SH-SY5Y (cell line): ENCODE results near the gene TPM4.

Experiments used
- GATA2 ChIP-seq: IDR thresholded peaks from 2 replicates; pipeline ENCODE4 v1.6.1; 2011; ENCODE audit warnings: mild to moderate bottlenecking, low read depth, low read length
- GATA3 ChIP-seq: IDR thresholded peaks from 2 replicates; pipeline ENCODE4 v1.6.1; 2011; ENCODE audit warnings: low read depth, mild to moderate bottlenecking, low read length, moderate library complexity

TPM4 gene

DNA sequence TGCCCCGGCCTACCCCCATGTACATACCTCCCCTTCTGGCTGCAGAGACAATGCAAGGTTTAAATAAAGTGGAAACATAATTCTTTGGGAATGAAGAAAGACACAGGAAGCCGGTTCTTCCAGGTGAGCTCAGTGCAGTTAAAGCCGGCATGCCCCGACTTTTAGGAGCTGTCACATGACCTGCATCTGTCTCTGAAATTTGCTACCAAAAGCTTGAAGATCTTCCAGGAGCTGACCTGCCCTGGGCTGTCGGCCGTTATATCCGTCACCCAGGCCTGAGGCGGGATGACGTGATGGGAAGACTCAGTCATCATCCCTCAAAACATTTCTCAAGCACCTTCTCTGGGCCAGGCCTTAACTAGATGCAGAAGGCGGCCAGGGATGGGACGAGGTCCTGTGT is 45.7 kb downstream of the TPM4 start:
- TF ChIP-seq GATA2 (no peak), GATA3 (no peak)

DNA sequence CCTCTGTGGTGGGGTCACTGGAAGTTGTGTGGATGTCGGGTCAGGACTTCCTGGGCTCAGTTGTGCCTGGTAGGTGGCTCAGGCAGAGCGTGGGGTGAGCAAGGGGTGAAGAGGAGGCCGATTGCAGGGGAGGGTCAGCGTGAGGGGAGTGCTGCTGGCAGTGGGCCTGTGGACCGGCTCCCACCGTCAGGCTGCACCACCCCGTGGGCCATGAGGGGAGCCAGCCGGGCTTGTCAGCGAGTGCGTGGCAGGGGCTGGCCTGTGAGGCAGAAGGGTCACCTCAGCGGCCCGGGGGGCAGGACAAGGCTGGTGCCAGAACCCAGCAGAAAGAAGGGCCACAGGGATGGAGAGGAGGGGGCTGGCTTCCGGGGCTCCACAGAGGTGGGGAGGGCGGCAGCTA is 48.7 kb downstream of the TPM4 start:
- TF ChIP-seq GATA2 (no peak), GATA3 (no peak)

DNA sequence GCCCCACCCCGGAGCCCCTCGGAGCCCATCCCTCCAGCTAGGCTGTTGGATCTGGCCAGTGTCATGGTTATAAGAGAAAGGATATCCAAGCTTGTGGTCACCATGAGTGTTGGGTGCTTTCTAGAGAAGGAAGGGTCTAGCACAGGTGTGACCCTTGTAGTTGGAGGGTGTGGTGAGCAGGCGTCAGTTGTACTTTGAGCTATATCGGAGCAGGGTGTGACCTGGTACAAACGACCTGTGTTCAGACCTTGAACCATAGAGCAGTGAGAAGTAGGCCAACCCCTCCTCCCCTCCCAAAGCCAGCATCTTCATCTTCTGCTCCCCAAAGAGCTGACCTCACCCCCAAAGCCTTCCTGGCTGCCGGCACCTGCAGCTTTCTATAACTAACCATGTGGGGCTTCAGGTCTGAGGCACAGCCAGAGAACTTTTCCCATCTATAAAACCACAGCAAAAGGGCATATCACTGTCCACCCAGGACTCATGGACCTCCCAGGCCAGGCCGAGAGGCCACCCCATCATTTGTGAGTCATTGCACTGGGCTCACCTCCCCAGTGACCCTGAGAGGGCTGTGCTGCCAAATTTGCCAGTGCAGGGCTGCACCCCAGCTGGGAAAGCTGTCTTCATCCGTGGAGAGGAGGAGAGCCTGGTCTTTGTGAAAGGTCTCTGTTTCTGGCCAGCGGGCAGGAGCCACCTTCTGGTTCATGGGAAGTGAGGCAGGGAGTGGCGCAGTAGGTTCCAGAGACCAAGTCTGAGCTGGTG is 49.6 kb downstream of the TPM4 start:
- no peak for TF ChIP-seq GATA3
- TF ChIP-seq GATA2 = no peak

DNA sequence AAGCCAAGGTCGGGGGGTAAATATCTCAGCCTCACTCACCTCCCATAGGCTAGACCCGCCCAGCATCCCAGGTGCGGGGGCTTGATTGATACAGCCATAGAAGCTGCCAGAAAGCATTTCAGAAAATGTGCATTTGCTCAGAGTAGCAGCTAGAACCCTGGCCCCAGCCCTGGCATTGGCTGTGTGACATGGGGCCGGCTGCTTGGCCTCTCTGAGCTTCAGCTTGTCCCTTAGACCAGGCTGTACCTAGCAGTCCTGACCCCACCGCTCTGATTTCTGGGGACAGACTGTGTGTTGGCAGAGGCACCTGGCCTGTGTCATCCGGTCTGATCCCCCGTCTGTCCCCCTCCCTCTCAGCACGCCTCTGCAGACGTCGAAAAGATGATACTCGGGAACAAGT is 50.8 kb downstream of the TPM4 start:
- TF ChIP-seq GATA3 = no peak
- no peak for TF ChIP-seq GATA2

DNA sequence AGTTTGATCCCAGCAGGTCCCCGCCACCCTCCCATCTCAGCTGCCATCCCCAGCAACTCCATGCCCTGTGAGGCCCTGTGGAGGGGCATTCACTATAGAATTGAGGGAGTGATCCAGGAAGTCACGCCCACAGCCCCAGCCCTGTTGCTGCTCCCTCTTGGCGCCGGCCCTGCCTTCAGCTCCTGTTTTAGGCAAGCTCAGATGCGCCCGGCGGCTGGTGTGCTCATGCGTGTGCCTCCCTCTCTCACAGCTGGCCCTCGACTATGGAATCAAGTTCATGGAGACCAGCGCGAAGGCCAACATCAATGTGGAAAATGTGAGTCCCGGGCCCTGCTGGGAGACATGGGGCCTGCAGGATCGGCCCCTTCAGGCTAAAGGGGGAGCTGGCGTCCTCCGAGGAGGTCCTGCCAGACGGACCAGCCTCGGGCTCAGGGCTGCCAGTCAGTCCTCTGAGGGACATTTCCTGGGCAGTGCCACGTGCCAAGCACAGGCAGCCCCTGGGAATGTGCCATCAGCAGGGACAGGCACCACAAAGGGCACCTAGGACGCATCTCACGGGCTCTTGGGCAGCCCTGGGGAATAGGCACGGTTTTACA is 51.6 kb downstream of the TPM4 start:
- no peak for TF ChIP-seq GATA3
- TF ChIP-seq GATA2 = no peak

DNA sequence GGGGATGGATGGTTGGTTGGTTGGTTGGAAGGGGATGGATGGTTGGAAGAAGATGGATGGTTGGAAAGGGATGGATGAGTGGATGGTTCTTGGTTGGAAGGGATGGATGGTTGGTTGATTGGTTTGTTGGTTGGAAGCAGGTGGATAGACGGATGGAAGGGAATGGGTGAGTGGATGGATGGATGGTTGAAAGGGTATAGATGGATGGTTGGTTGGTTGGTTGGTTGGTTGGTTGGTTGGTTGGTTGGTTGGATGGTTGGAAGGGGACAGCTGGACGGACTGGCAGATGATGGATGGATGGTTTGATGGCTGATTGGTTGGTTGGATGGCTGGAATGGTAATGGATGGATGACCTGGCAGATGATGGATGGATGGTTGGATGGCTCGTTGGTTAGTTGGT is 55.4 kb downstream of the TPM4 start:
- TF ChIP-seq GATA2 = no peak
- no peak for TF ChIP-seq GATA3

DNA sequence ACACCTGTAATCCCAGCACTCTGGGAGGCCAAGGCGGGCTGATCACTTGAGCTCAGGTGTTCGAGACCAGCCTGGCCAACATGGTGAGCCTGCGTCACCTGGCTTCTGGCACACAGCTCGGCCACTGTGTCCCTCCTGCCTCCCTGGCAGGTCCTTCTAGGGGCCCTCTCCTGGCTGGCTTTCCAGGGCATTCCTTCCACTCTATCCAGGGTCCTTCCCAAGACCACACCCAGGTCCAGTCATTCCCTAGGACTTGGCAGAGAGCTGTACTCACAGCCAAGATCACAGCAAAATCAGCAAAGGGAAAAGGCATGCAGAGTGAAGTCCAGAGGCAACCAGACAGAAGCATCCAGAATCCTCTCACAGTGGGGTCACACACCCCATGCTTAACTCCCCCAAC is 57.5 kb downstream of the TPM4 start:
- TF ChIP-seq GATA3 (no peak), GATA2 (no peak)

DNA sequence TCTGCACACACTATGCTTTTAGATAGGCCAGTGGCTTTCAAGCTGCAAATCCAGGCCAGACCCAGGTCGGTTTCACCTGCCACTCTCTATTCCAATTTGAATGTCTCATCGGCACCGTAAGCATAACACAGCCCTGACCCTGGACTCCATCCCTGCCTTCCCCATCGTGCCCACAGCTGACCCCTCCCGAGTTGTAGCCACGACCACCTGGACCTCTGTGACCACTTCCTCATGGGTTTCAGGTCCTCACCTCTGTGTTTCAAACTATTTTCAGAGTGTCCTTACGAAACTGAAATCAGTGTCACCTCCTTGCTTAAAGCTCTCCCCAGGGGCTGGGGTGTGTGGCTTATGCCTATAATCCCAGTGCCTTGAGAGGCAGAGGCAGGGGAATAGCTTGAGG is 58.2 kb downstream of the TPM4 start:
- no peak for TF ChIP-seq GATA3
- TF ChIP-seq GATA2 = no peak

DNA sequence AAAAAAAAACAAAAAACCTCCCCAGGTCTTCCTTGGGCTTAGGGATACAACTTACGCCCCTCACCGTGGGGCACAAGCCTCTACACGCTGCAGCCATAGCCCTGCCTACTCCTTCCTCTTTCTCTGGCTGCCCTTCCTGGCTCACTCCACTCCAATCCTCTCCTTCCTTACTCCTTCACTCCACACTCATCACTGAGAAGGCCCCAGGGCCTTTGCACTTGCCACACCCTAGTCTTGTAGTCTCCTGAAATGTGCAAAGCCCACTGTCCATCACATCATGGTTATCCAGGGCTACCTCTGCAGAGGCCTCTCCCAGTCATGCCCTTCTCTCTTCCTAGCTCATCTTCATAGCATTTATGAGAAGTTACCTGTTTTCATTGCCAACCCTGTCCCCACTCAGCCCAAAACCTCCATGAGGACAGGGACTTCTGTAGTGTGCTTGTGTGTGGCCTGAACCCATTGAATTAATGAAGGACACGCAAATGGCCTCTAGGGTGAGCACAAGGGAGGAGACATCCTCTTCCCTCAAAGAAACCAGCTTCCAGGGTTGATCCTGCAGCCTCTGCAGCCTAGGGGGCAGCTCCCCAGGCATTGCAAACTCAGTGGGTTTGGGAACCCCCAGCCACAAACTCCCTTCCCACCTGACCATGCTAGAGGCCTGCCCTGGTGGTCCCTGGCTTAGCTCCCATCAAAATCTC is 59.3 kb downstream of the TPM4 start:
- no peak for TF ChIP-seq GATA2
- no peak for TF ChIP-seq GATA3

DNA sequence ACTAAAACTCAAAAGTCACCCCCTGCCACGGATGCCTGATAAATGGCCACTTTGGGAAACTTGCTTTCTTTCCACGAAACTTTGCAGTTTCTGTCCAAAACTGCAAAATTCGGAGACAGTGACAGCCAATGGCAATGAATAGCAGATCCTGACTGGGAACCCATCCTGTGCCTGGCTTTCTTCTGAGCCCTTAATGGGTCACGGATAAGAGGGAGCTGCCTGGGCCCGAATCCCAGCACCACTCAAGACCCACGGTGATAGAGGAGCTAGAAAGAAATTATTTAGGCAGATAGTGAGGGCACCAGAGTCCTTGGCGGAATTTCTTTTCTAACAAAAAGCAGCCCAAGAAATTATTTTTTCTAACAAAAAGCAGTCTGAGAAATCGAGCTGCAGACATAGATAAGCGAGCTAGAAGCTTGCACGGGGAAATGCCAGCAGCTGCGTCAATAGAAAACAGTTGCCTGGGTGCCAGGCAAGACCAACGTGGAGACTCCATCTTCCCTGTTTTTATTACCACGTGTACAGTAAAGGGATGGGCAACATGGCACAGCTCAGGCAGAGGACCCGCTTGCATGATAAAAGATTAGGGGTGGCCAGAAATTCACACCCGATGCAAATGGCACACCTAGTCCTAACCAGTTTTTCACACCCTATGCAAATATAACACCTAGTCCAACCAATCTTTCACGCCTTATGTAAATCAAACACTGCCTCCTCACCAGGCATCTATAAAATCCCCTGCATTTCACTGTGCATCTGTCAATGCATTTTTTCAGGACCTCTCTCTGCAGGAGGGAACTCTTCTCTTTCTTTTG is 60.1 kb downstream of the TPM4 start:
- TF ChIP-seq GATA3 = no peak
- TF ChIP-seq GATA2 = no peak

DNA sequence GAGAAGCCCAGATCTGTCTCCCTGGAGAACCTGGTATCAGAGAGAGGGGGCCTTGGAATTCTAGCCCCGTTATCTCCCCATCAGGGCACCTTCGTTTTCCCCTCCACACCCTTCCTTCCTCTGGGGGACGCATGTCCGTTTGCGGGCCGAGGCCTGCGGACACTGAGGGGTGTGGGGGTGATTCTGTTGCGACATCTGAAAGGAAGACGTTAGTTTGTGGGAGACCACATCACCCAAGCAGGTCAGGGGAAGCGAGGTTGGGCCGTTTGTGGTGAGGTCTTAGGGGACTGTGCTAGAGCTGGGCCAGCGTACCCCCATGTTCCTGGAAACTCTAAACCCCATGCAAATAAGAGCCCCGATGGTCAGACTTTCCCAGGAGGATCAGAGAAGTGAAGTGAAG is 63.5 kb downstream of the TPM4 start:
- no peak for TF ChIP-seq GATA3
- TF ChIP-seq GATA2 = no peak

DNA sequence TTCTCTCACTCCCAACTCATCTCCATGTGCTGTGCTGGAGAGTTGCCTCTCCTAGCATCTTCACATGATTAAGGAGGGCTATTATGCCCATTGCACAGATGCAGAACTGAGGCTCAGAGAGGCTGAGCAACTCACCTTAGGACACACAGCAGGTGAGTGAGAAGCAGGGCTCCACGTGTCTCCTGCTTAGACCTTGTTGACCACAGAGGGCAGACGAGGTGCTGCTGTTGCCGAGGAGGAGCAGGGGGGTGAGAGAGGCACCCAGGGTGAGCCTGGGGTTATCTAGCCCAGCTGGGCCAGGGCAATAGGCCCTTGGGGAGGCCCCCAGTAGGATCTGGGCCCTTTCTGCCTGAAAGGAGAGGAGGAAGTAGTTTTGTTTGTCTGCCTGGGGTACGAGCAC is 64.7 kb downstream of the TPM4 start:
- no peak for TF ChIP-seq GATA2
- TF ChIP-seq GATA3 = no peak

DNA sequence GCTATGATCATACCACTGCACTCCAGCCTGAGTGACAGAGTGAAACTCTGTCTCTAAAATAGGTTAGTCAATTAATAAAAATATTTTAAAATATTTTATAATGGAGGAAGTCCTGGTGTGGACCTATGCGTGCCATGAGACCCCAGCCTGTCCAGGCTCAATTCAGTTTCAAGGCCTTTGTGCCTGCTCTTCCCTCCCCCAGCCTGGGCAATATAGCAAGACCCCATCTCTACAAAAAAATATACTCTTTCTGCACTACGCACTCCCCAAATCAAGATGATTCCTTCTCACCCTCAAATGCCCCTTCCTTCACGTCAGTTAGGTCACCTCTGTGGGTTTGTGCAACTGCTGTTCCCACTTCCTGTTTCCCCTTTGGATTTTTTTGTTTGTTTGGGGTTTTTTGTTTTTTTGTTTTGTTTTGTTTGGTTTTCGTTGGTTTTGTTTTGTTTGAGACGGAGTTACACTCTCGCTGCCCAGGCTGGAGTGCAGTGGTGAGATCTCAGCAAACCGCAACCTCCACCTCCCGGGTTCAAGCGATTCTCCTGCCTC is 65.8 kb downstream of the TPM4 start:
- no peak for TF ChIP-seq GATA2
